ENCODE results near the gene PIP5K1B. TPM values are rescaled to one million over a fixed set of nuclear protein-coding genes. Genes with fewer than 3 reads are reported as not detected.

Gene PIP5K1B, protein sequence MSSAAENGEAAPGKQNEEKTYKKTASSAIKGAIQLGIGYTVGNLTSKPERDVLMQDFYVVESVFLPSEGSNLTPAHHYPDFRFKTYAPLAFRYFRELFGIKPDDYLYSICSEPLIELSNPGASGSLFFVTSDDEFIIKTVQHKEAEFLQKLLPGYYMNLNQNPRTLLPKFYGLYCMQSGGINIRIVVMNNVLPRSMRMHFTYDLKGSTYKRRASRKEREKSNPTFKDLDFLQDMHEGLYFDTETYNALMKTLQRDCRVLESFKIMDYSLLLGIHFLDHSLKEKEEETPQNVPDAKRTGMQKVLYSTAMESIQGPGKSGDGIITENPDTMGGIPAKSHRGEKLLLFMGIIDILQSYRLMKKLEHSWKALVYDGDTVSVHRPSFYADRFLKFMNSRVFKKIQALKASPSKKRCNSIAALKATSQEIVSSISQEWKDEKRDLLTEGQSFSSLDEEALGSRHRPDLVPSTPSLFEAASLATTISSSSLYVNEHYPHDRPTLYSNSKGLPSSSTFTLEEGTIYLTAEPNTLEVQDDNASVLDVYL
- total RNA-seq, result under 0.01 TPM in 2 replicates

DNA sequence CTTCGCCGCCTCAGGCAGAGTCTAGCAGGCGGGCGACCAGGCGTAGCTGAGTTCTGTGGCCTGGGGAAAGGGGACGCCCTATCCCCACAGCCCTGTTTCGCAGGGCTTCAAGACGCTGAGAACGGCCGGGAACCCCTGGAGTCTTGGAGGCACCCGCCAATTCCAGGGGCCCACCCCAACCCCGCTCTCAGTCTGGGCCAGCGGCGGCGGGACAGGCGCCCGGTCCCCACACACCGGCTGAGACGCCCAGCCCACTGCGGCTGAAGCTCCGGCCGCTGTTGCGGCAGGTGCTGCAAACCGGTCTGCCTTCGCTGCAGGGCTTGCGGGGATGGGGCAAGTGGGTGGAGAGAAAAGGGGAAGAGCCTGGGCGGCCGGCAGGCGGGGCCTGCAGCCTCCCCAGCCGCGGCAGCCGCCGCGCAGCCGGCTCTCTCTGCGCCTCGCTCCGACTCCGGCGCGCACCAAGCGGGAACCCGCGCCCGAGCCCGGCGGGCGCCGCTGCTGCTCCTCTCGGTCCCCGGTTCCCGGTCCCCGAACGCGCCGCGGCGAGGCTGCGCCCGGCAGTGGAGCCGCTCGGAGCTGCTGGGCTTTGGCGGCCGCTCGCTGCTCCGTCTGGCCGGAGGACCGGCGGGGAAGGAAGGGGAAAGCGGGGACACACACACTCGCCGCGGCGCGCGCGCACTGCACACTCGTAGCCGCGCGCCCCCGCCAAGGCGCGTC, at the start of gene PIP5K1B:
TSS of gene PIP5K1B (plus strand) at position 427 of the 717 bp plus-strand sequence. CDS start 117,375 bp downstream, outside the sequence.

DNA sequence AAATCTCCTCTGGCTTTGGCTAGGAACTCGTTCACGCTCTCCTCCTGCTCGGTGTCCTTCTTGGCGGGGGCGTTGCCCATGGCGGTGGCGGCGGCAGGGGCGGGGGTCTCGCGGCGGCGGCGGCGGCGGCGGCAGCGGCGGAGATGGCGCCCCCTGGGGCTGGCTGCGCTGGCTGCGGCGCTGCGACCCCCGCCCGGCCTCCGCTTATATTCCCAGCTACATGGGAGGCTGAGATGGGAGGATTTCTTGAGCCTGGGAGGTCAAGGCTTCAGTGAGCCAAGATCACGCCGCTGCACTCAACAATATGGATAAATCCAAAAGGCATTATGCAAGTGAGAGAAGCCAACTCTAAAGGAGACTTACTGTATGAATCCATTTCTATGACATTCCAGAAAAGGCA, 309.0 kb downstream of the PIP5K1B start, which contains the start of gene PRKACG:
TSS of gene PRKACG (minus strand) at position 101 of the 400 bp plus-strand sequence. CDS start at position 80, 21 bp downstream.

DNA sequence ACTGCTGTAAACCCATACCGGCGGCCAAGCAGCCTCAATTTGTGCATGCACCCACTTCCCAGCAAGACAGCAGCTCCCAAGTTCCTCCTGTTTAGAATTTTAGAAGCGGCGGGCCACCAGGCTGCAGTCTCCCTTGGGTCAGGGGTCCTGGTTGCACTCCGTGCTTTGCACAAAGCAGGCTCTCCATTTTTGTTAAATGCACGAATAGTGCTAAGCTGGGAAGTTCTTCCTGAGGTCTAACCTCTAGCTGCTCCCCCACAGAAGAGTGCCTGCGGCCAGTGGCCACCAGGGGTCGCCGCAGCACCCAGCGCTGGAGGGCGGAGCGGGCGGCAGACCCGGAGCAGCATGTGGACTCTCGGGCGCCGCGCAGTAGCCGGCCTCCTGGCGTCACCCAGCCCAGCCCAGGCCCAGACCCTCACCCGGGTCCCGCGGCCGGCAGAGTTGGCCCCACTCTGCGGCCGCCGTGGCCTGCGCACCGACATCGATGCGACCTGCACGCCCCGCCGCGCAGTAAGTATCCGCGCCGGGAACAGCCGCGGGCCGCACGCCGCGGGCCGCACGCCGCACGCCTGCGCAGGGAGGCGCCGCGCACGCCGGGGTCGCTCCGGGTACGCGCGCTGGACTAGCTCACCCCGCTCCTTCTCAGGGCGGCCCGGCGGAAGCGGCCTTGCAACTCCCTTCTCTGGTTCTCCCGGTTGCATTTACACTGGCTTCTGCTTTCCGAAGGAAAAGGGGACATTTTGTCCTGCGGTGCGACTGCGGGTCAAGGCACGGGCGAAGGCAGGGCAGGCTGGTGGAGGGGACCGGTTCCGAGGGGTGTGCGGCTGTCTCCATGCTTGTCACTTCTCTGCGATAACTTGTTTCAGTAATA, 330.6 kb downstream of the PIP5K1B start, which contains the start of gene FXN:
TSS of gene FXN (plus strand) at position 315 of the 871 bp plus-strand sequence. CDS start at position 346, 31 bp downstream.

Small RNAs within 50 kb of the gene (small RNA-seq; reads per million reads assigned to genes)
- not detected for gene RNU6-820P (ENCODE audit: low replicate concordance)

Other genes with a start within 250 kb of the PIP5K1B start
- not detected in 2 replicates for gene TMEM252, start 164.4 kb upstream of the PIP5K1B start, total RNA-seq

All from placental pericyte (primary cell).